GM18505 (cell line): ENCODE measurements around the gene PCDHB2.
"Not testable (repeated sequence)": the region's sequence is repeated elsewhere in the genome, so short reads cannot be mapped to it uniquely, and the experiment has no call there.

Experiments used
- ATAC-seq: cut with Tn5 transposase; IDR thresholded peaks from one replicate; pipeline ENCODE4 v1.9.1; 2021; ENCODE audit not compliant: unreplicated experiment
- POLR2A ChIP-seq: IDR thresholded peaks from 4 replicates; pipeline ENCODE4 v1.6.1; 2011; ENCODE audit warnings: borderline replicate concordance; ENCODE audit not compliant: insufficient read depth, insufficient read length; ENCODE audit errors: extremely low read depth

The PCDHB2 gene

GRCh38 chr5:141119250-141119649 is 24.8 kb downstream of the PCDHB2 start:
- TF ChIP-seq POLR2A, result no peak
- no peak for ATAC-seq

DNA sequence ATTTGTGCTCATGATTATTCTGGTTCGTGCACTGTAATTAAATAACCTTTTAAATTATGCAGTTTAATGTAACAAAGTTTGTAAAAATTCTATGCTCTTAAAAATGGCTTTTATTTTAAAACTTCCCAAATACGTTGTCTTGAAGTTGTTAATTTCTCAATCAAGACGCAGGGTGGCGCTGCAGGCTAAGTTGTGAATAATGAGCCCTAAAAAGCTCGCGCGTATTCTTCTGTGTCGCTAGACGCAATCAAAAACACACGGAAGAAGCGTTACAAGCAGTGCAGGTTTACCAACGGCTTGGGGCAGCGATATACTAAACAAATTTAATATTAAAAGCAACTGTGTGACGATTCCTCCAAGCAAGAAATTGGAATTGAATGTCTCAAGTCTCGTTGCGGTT is 27.1 kb downstream of the PCDHB2 start, which contains the start of gene PCDHB4:
PCDHB4 (plus strand) TSS at position 256 of the 400 bp plus-strand sequence. CDS start 181 bp downstream, outside the sequence.
- TF ChIP-seq POLR2A, result no peak
- ATAC-seq, result no peak

DNA sequence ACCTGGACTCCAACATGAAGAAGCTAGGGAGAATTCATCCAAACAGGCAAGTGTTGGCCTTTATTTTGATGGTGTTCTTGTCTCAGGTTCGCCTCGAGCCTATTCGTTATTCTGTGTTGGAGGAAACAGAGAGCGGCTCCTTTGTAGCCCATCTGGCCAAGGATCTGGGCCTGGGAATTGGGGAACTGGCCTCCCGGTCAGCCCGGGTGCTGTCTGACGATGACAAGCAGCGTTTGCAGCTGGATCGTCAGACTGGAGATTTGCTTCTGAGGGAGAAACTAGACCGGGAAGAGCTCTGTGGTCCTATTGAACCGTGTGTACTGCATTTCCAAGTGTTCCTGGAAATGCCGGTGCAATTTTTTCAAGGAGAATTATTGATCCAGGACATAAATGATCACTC is 27.6 kb downstream of the PCDHB2 start:
- no peak for TF ChIP-seq POLR2A
- ATAC-seq, result no peak

GRCh38 chr5:141123396-141124135 is 29.2 kb downstream of the PCDHB2 start:
- not testable (repeated sequence) for ATAC-seq

DNA sequence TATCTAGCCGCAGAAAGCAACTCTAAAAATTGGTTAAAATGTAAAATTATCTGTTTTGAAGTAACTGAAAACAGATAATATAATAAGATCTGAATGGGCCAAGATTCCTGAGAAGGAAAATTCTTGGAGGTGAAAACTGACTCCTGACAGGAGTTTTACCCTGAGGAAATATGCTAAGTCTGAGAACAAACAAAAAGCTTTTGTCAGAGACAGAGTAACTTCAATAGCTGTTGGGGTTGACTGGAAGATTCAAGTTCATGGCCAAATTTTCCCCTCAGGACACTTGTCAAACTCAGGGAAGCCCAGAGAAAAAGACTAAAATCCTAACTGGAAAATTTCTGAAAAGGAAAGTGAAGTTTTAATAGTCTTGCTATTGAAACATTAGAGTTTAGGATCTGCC is 32.9 kb downstream of the PCDHB2 start:
- ATAC-seq, result no peak
- TF ChIP-seq POLR2A, result no peak

- ATAC-seq, result no peak
- no peak for TF ChIP-seq POLR2A
Observed at GRCh38 chr5:141135030-141135717, 40.8 kb downstream of the PCDHB2 start, which contains the start of gene PCDHB5. Gene PCDHB5 (plus strand): TSS chr5:141135206. CDS start chr5:141135435, 229 bp downstream.

- ATAC-seq, result no peak
- TF ChIP-seq POLR2A, result no peak
Observed at GRCh38 chr5:141135718-141136266, 41.4 kb downstream of the PCDHB2 start.

- ATAC-seq, result not testable (repeated sequence)
Observed at GRCh38 chr5:141137346-141137745, 42.9 kb downstream of the PCDHB2 start.
